ENCODE measurements around the gene BAD.

Gene BAD

GRCh38 chr11:64295760-64296159 lies 11.3 kb upstream of the BAD start:
- DNase-seq: no peak

GRCh38 chr11:64294774-64295173 lies 10.3 kb upstream of the BAD start:
- DNase-seq: no peak

GRCh38 chr11:64292460-64293254 lies 8.2 kb upstream of the BAD start:
- no peak for DNase-seq

GRCh38 chr11:64291752-64292459 lies 7.4 kb upstream of the BAD start:
- DNase-seq: no peak

GRCh38 chr11:64291262-64291751 lies 6.8 kb upstream of the BAD start, which contains the start of gene KCNK4:
Gene KCNK4 (plus strand): TSS chr11:64291302. CDS start chr11:64293019, 1,717 bp downstream.
- no peak for DNase-seq

GRCh38 chr11:64290352-64291261 lies 6.1 kb upstream of the BAD start:
- DNase-seq: no peak

- no peak for DNase-seq
Measured at GRCh38 chr11:64289002-64289564, 4.6 kb upstream of the BAD start.

- no peak for DNase-seq
Measured at GRCh38 chr11:64288353-64288750, 3.9 kb upstream of the BAD start.

GRCh38 chr11:64287676-64288352 lies 3.3 kb upstream of the BAD start:
- DNase-seq: no peak

GRCh38 chr11:64286801-64287159 lies 2.3 kb upstream of the BAD start:
- no peak for DNase-seq

GRCh38 chr11:64285885-64286800 lies 1.7 kb upstream of the BAD start:
- peak; percentile 65 for DNase-seq

- peak; percentile 100 for DNase-seq
Measured at GRCh38 chr11:64284962-64285884, 758 bp upstream of the BAD start, which contains the start of gene GPR137. Gene GPR137 (plus strand): TSS chr11:64285848. CDS start chr11:64286525, 677 bp downstream.

GRCh38 chr11:64283092-64283491 lies 1.4 kb downstream of the BAD start:
- DNase-seq: no peak

GRCh38 chr11:64281957-64282770 lies 2.3 kb downstream of the BAD start:
- DNase-seq: no peak

GRCh38 chr11:64278576-64279190 lies 5.8 kb downstream of the BAD start:
- no peak for DNase-seq

- no peak for DNase-seq
Measured at GRCh38 chr11:64276653-64277431, 7.6 kb downstream of the BAD start.

- no peak for DNase-seq
Measured at GRCh38 chr11:64275841-64276240, 8.6 kb downstream of the BAD start.
